Stimulated activated CD8-positive, alpha-beta memory T cell treated with anti-CD3 and anti-CD28 coated beads, Interleukin-4, amount 100 ng/mL, for 24 hours (primary cell): Measurements from ENCODE around the gene CAMTA1.
"Not testable (repeated sequence)": the region's sequence is repeated elsewhere in the genome, so short reads cannot be mapped to it uniquely, and the experiment has no call there.

Experiments
- DNase-seq: peaks from one replicate; pipeline ENCODE4 v3.0.0-alpha.2; 2020; ENCODE audit warnings: low read depth

CAMTA1 gene

GRCh38 chr1:7372477-7373120, 587.3 kb downstream of the CAMTA1 start:
- DNase-seq, result no peak

GRCh38 chr1:7373251-7373650, 588.0 kb downstream of the CAMTA1 start:
- DNase-seq, result no peak

DNA sequence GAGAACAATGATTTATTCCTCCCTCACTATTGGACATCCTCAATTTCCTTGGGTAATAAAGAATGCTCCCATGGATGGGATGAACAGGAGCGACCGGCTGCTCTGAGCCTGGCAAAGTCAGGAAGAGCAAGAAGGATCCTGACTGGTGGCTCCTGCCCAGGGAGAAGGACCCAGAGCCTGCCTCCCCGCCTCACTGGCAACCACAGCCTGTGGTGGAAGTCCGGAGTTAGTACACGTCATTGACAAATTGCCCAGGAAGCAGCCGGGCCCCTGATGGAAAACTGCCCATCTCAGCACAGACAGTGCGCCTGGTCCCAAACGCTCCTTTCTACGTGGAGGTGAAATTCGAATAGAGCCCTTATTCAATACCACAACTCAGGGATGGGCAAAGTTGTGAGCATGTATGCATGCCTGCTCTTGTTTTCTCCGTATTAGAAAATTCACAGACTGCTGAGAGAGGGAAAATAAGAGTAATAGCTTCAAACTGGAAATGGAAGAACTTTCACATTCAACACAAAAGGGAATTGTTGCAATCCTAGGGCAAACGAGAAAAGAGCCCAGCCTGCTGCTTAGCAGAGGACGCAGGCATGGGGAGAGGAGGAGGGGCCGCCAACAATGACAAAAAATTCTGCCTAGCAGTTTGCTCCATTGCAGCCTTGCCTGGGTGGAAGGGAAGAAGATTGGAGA, 588.8 kb downstream of the CAMTA1 start:
- DNase-seq, result no peak

- no peak for DNase-seq
Observed at GRCh38 chr1:7374563-7375160, 589.4 kb downstream of the CAMTA1 start.

DNA sequence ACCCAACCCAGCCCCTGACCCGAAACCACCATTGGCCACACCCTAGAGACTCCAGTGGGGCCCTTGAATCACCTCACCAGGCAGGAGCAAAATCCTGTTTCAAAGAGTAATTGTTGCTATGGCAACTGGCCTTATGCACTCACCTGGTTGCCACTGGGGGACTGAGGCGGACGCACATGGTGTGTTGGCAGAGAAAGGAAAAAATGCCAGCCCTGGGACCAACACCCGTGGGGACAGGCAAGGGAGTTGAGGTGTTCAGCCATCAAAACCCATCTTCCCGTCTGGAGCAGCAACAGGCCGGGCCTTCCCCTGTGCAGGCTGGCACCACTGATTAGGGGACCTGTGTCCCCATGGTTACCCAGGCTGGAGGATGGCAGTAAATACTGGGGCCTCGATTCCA, 590.1 kb downstream of the CAMTA1 start:
- no peak for DNase-seq

DNA sequence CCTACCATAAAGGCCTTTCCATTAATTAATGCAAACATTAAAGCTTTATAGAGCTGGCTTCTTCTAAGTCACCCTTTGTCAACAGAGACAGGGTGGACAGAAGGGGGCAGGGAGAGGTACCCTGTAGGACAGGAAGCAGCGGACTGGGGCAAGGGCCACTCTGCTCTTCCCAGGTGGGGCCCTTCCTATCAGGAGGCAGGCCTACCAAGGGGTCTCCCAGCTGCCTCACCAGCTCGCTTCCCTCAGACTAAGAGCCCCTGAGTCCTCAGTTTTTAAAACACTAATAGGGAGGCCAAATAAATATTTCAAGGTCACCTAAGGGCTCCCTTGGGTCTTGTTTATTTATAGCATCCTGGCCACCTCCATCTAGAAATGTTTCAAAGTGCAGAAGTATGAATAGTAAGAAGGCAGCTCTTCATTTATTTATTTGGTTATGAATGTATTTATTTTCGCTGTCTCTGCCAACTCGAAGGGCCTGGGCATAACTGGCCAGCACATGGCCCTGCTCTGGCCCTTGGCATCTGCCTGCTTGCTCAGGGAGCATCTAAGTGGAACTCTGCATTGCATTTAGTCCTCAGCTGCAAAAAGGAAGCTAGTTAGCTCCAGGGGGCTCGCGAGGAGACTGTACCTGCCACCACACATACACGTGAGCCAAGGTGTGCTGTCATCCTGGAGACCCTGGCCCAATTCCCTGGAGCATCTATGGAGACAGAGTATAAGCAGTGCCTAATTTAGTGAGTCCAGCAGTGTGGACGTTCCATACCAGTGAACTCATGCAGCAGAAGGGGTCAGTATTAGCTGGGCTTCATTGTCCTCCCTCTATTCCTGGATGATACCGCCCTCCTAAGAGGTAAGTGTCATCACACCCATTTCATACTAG, 590.8 kb downstream of the CAMTA1 start:
- no peak for DNase-seq

DNA sequence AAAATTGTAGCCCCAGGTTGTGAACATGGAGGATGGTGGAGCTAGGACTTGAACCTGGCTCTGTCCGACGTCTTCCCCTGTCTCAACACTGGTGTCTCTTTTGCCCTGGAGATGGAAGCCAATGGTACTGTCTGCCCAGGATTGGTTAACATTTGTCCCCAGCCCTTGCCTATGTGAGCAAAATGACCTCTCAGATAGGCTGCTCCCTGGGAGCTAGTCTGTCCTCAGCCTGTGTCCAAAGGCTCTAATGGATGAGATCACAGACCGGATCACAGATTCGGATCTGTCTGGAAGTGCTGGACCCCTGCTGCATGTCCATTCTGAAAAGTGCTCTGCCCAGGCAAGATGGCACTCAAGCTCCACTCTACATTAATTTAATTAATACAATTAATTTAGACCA, 591.4 kb downstream of the CAMTA1 start:
- DNase-seq, result no peak

DNA sequence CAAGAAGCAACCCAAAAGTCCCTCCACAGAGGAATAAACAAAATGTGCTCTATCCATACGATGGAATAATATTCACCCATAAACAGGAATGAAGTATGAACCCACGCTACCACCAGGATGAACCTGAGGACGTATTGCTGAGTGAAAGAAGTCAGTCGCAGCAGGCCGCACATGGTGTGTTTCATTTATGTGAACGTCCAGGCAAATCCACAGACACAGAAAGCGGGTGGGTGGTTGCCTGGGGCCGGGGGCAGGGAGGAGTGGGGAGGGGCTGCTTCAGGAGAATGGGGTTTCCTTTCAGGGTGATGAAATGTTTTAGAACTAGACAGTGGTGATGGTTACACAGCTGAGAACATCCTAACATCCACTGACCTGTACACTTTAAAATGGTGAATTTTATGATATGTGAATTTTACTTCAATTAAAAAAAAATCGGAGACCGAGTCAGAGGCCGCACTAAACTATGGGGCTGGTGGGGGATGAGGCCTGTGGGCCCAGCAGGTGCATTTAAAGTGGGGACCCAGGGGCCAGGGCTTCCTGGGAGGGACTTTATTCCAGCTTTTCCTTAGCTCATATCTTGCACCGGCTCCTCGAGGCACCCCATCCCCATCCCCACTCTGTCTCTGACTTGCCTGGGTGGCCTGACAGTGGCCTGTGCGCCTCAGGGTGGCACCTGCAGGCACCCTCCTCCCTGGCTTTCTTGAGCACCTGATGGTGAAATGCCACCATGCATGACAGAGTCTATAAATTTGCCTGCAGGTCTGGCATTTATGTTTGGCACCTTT, 593.3 kb downstream of the CAMTA1 start:
- DNase-seq, result no peak

GRCh38 chr1:7379441-7379971, 594.3 kb downstream of the CAMTA1 start:
- no peak for DNase-seq

DNA sequence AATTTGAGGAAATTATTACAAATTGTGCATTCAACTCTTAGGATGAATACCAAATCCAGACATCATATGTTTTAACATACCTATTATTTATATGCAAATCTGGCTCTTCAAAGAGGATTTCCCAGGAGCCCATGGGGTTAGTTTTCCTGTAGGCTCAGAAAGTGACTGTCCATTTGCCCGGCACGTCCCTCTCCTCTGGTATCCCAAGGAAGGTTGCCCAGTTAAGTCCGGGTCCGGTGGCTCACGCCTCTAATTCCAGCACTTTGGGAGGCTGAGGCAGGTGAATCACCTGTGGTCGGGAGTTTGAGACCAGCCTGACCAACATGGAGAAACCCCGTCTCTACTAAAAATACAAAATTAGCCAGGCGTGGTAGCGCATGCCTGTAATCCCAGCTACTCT, 594.8 kb downstream of the CAMTA1 start:
- DNase-seq, result not testable (repeated sequence)

DNA sequence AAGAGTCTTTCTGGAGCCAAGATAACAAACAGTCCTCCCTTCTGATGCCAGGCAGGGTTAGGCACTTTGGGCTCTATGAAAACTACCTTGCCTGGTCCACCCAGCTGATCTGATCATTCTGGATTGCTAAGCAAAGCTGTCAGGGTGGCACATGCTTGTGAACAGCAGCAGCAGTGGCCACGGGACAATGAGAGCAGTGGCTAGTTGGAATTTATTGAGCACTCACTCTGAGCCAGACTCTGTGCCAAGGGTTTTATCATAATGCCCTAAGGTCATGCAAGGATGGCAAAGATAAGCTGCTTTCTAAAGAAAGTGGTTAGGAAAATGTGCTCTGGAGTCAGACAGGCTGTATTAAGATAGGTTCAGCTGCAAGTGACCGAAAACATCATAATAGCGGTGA, 595.5 kb downstream of the CAMTA1 start:
- DNase-seq, result no peak

GRCh38 chr1:7381729-7382128, 596.5 kb downstream of the CAMTA1 start:
- DNase-seq, result not testable (repeated sequence)

- no peak for DNase-seq
Observed at GRCh38 chr1:7382971-7383370, 597.7 kb downstream of the CAMTA1 start.

DNA sequence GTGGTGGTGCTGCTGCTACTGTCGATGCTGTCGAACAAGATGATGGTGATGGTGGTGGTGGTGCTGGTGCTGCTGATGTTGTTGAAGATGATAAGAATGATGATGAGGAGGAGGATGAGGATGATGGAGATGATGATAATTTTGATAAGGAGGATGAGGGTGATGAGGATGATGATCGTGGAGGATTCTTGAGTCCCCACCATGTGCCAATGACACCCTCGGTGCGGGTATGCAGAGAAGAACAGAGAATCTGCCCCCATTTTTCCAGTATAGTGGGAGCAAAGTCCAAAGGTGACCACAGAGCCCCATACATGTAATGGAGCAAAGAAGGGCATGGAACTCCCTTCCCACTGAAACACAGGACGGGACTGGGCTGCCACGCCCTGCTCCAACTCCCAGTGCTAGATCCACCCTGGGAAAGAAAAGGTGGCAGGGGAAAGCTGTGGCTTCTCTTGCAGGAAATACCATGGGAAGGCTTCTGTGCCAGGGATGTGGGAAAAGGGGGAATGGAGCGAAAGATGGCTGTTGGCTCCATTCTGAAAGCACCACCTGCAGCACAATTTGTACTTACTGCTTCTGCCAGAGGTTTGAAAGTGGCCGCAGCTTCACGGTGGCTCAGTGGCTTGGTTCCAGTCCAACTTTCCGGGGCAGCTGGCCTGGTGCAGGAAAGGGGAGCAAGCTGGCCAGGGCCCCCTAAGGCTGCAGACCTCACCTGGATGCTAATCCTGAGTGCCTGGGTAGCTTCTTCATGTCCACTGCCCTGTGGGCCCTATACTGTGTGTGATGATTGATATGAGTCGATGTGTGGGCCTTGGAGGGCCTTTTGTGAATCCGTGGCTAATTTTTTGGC, 598.6 kb downstream of the CAMTA1 start:
- no peak for DNase-seq

GRCh38 chr1:7384679-7385078, 599.4 kb downstream of the CAMTA1 start:
- DNase-seq, result no peak

GRCh38 chr1:7385471-7386225, 600.4 kb downstream of the CAMTA1 start:
- no peak for DNase-seq

DNA sequence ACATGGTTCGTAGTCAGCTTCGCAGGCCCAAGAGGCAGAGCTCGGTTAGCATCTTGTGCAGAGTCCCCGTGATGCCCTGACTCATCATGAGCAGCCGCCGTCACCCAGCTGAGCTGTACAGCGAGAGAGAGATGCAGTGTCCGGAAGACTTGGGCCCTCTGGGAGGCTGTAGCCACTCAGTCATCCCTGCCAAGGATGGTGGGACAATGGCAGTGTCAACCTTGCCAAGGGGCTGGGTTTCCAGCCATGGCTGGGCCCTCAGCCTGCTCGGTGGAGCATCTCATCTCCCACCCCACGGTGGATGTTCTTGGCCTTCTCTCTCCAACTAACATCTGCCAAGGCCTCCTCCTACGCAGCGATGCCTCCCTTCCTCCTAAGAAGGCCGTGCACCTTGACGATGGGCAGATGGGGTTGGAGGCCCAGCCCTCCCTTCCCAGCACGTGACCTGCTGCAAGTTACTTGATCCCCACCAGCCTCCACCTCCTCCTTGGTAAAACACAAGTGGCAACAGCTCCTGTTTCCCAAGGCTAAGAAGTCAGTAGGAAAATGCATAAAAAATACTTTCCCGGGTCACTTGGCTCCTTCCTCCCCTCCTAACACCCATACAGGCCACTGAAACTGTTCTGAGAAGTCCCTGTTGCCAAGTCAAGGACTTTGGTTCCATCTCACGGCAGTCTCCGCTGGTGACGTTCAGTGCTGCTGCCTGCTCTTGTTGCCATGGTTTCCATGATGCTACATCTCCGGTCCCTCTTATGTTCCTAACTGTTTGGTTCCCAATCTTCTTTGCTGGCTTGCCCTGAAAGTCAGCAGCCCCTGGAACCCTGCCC, 601.2 kb downstream of the CAMTA1 start:
- no peak for DNase-seq

DNA sequence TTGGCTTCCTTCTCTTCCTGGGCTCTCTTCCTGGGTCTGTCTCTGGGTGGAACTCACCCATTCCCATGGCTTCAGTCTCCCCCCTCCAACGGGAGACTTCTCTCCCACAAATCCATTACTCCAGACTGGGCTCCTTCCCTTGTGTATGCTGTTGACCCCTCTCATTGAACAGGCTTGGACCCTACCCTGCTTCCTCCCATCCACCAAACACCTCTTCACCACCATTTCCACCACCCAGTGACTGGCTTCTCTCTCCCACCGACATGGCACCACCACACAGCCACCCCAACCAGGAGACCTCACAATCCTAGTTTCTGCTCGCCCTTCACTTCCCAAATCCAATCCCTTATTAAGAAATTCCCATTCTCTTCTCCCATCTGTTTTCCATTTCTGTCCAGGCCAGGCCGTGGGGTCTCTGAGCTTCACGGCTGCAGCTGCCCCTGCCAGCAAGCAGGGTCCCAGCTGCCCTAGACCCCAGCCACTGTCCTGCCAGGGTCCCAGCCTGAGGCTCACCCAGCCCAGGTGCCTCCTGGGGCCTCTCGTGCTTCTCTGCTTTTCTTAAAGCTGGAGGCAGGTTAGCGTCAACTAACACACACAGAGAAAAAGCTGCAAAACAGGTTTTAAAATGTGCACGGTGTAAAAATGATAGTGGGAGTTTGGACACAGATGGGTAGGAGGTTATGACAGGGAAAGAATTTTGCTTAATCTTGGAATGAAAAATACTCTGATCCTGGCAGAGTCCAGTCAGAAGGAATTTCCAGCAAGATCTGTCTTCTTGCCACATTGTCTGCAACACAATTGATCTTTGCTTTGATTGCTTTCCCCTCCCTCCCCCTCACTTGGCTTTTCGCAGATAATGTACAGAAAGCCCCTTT, 602.0 kb downstream of the CAMTA1 start:
- no peak for DNase-seq
